HG02938 (cell line): ENCODE measurements around the gene HRH1.
"Not testable (repeated sequence)": the region's sequence is repeated elsewhere in the genome, so short reads cannot be mapped to it uniquely, and the experiment has no call there.

Experiments used
- ATAC-seq: cut with Tn5 transposase; IDR thresholded peaks from one replicate; pipeline ENCODE4 v1.9.1; 2021; ENCODE audit warnings: mild to moderate bottlenecking, moderate library complexity; ENCODE audit not compliant: unreplicated experiment

HRH1 gene

DNA sequence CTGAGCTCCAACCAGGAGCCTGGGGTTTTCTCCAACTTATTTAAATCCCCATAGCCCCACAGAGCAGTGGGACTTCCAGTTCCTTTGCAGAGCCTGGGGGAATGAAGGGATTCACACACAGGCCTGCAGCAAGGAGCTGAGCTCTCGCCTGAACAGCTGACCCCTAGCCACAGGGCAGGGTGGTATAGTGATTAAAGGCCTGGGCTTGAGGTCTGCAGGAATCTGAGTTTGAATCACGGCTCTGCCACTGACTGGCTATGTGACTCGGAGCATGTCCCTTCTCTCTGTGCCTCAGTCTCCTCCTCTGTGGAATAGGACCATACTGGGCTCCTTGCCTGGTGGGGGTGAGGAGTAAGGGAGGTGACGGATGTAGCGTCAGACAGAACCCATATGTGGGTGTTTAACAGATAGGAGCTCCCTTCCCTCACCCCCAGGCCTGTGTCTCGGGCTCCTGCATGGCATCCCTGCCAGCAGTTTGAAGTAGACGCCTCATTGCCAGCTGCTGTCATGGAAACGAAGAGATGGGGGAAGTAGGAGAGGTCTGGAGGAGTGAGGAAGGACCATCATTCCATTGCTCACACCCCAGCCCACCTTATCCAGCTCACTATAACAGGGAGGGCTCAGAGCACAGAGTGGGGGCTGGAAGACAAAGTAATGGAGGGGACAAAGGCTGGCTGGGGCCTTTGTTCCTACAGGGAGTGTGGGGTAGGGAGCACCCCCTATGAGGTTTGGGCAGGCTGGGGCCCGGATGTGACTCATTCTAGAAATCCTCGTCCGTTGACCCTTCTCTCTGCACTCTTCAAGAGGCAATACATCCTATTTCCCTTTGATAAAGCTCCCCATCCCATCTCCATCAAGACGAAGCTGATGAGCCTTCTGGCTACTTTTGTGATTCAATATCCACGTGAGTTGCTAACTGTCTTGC lies 14.8 kb downstream of the HRH1 start:
- ATAC-seq: no peak

DNA sequence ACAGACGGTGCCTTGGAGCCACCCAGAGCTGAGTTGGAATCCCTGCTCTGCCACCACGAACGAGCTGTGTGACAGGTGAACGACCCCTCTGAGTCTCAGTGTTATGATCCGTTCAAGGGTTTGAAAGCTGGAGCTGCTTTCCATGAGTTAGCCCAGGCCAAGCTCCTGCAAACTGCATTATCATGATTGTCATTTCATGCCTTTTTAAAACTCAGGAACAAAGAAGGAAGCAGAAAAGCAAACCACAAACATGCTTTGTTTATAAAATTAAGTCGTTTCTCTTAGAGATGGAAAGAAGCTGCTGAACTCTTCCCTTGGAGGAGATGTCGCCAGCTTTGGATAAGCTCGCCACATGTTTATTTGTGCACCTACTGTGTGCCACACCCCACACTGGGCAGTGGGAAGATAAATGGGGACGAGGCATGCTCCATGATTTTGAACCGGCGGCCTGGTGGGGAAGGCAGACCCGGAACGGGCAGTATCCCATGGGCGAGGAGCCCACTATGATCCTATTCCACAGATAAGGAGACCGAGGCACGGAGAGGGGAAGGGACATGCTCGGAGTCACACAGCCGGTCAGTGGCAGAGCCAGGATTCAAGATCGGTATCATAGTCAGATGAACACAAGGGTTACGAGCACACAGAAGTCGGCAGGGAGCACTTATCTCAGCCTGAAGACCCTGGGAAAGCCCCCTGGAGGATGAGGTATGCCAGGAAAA lies 15.9 kb downstream of the HRH1 start:
- no peak for ATAC-seq

DNA sequence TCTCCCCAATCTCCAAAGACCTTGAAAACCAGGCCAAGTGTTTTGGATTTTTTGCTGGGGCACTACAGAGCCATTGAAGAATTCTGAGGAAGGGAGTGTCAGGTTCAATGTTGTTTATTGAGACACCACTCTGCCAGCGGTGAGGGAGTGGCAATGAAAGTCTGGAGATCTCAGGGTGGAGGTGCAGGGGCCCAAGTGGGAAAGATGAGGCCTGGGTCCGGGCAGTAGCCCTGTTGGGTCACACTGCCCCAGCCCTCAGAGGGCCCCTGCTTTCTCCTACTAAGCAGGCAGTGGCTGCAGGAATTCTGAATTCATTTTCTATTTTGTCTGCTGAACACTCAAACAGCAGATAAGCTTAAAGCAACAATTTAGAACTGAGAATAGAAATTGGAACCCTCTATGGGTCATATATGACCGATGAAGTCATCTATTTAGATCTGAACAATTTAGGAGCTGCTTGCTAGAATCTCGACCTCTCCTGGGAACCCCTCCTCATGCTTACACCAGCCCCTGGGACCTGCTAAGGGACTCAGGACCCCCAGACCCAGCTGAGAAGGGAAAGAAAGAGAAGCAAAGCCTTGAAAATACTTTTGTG lies 17.9 kb downstream of the HRH1 start:
- ATAC-seq: no peak

DNA sequence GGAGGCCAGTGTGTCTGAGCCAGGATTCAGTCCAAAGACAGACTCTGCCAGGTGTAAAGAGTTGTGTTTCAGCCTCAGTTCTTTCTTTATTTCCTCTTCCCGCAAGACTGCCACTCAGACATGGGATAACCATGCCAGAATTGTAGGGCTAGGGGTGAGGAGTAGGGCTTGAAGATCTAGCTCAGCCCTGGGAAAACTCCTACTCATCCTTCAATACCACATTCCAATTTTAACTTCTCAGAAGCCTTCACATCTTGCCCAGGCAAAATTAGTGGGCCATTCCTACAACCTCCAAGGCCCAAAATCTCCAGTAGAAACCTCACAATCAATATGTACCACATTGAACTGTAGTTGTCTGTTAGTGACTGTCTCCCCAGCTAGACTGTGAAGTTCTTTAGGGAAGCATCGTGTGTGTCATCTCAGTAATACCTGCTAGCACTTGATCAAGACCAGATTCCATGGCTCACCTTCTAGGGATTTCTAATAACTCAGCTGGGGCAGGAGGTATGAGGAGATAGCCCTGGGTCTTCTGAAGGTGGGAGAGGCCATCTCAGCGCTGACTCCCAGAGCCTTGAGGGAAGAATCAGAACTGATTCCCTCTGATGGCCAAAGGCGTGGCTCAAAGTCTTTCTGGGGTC lies 19.7 kb downstream of the HRH1 start:
- ATAC-seq: no peak

DNA sequence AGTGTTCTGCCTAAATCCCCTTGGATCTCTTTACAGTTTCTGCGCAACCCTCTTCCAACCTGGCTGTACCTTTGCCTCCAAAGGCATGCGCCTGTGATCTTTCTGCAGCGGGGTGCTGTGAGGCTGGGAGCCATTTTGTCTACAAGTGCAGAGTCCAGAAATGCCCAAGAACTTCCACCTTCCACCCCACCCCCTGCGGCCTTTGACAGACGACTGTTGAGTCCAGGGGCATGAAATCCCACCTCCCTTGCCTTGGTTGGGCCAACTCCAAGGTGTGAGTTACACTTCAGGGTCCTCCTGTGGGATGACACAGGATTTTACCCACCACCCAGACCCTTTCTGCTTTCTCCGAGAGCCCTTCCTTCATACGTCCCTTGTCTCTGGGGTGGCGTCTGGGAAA lies 24.1 kb downstream of the HRH1 start:
- ATAC-seq: no peak

DNA sequence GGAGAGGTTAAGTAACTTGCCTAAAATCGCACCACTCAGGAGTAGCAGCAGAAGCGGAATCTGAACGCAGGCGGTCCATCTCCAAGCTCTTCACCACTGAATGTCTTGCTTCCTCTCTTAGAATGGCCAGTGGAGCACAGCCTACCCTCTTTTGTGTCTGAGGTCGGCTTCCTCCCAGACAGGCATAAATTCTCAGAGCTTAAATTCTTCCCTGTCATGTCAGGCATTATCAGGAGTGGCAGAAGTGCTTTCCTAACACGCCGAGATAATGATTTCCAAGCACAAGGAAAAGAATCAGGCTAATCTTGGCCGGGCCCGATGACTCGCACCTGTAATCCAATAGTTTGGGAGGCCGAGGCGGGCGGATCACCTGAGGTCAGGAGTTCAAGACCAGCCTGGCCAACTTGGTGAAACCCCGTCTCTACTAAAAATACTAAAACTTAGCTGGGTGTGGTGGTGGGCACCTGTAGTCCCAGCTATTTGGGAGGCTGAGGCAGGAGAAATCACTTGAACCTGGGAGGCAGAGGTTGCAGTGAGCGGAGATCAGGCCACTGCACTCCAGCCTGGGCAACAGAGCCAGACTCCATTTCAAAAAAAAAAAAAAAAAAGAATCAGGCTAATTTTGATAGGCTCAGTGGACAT lies 30.2 kb downstream of the HRH1 start:
- not testable (repeated sequence) for ATAC-seq

DNA sequence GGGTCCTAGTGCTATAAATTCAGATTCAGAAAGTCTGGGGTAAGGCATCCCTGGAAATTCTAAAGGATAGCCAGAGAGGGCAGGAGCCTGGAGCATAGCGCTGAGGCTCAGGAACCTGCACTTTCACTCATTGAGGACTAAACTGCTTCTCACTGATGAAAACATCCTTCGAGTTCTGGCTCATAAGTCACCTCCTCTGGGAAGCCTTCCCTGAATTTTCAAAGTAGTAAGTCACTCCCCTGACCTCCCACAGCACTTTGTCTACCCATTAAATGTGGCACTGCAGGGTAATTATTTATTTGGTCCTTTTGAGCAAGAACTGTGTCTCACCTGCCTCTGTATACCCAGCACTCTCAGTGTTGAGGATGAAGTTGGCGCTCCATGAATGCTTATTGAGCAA lies 30.9 kb downstream of the HRH1 start:
- ATAC-seq: no peak

DNA sequence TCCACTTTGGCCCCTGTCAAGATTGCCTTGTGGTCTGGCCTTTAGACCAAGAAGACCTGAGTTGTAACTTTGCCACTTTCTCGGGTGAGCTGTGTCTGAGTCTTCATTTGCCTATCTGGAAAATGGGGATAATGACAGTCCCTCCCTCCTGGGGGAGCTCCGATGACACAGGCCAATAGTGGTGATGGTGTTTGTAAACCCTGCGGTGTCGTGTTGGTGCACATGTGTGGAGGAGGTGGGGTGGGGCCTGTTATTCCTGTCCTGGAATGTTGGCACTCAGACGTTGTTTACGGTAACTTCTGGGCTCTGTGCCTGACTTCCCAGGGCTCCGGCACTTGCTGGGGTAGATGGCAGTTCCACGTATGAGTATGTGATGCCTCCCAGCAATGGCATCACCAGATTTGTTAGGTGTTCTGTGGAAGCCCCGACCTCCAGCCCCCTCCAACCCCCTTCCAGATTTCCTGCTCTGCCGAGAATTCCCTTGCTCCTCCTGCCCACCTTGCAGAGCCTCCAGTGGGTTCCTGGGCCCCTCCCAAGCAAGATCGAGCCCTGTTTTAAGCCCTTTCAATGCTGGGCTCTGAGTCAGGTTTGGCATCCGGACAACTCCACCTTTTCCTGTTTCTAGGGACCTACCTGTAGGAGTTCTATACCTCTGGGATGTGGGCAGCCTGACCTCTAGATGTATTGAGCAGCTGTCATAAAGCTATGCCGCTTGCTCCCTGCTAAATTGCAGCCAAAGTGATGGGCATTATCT lies 31.4 kb downstream of the HRH1 start:
- ATAC-seq: no peak

DNA sequence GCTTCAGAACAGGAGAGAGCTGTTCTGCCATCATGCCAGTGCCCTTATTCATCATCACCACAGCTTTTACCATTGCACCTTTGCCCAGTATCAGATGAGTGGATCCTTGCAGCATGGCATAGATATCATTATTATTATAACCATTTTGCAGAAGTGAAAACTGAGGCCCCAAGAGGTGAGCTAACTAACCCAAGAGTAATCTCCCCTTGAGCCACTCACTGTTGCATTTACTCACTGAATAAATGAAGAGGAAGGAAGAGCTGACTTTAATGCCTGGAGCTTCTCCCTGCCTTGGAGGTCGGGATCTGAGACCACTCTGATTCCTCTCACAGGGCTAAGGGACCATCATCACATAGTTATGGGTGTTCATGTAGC lies 32.0 kb downstream of the HRH1 start:
- no peak for ATAC-seq

DNA sequence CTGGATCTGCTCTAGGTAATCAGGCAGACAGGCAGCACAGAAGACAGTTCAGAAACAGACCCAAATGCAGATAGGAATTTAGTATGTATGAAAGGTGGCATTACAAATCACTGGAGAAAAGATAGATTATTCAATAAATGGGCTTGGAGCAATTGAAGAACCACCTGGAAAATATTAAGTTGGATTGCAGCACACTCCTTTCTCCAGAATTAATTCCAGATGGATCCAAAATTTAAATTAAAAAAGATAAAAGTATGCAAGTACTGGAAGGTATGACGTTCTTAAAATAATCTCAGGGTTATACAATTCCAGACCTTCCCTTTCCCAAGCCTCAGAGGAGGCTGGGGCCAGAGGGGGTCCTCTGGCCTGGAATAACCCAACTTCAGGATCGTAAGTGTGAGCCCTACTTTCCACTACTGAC lies 32.5 kb downstream of the HRH1 start:
- ATAC-seq: no peak

DNA sequence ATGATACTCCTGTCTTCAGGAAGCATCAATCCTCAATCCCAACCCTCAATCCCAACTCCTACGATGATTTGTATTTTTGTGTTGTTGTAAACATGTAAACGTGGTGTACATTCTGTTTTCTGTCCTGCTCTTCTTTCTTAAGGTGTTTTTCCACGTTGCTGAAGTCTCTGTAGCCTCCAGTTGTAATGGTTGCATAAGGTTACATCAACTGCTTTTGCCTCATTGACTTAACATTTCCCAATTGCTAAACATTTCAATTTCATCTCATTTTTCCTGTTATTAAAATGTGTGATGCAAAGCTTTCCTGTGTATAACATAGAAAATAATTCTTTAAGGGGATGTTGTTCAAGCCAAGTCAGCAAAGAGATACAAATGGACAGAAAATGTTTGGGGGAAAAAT lies 33.4 kb downstream of the HRH1 start:
- ATAC-seq: no peak

DNA sequence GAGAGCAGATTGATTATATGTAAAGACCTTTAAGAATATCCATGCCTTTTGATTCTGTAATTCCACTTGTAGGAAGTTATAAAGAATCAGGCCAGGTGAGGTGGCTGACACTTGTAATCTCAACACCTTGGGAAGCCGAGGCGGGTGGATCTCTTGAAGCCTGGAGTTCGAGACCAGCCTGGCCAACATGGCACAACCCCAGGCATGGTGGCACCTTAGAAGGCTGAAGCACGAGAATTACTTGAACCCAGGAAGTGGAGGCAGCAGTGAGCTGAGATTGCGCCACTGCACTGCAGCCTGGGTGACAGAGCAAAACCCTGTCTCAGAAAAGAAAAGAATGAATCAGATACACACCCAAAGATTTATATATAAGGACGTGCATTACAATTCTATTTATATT lies 33.9 kb downstream of the HRH1 start:
- no peak for ATAC-seq

DNA sequence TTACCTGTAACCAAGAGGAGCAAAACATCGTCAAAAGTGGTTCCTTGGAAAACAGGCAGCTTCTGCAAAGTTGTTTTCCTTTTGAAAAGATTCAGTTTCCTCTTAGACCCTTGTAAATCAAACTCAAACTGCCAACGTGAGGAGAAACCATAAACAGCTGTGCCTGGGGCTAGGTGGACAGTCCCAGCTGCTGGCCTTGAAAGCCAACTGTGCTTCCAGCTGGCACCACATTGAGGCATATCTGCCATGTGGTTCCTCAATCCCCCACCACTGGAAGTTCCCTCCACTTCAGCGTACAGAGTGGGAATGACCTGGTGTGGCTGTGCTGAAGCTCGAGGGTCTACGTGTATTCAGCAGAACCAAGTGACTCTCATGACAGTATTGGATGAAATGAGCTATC lies 40.9 kb downstream of the HRH1 start:
- no peak for ATAC-seq

DNA sequence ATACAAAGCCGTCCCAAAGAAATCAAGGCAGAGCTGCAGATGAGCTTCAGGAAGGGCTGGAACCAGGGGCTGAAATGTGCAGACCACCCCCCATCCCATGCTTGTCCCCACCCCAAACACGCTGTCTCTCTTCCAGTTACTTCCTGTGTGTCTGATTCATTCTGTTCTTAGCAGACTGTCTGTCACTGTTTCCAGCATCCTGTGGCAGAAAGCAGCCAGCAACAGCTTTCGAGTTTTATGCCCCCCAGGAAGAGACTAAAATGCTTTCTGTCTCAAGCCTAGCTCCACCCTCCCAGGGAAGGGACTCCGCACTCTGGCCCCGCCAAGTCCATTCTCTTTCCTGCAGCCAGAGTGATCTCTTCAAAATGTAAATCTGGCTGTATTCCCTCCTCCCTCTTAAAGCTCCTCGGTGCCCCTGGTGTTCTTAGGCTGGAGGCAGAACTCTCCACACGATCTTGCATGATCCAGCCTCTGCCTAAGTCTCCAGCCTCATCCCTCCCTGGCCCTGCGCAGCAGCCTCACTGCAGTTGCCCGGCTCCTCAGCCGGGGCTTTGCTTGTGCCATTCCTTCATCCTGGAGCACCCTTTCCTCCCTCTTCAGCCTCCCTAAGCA lies 41.5 kb downstream of the HRH1 start:
- ATAC-seq: no peak

DNA sequence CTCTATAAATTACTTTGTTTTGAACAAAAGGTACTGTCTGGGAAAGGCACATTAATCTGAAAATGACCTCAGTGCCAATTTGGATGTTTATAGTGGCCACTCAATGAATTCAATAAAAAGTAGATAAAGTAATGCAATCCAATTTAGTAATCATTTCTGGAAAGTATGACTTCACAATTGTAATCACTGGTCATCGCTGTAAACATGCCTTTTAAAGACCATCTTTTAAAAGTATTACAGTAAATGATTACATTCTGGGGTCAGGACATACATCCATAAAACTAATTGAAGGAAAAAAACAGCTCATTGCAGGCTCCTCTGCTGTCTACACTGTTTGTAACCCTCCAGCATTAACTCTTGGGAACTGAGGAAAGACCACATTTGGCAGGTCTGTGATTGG lies 43.2 kb downstream of the HRH1 start:
- no peak for ATAC-seq

DNA sequence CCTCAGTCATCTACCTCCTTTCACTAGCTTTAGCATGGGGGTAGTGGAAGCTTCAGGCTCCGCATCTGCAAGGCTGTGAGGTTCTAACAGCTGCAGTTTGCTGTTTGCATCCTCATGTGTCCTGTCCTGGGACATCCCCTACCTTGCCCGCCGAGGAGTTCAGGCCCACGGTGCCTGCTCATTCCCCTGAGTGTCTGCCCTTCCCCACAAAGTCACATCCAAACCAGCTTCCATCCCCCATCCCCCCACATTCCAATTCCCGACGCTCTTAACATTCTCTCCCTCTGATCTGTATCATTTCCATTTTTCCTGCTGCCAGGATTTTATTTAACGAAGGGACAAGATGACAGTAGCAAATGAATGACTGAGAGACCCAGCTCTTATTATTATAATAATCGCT lies 43.8 kb downstream of the HRH1 start:
- no peak for ATAC-seq

DNA sequence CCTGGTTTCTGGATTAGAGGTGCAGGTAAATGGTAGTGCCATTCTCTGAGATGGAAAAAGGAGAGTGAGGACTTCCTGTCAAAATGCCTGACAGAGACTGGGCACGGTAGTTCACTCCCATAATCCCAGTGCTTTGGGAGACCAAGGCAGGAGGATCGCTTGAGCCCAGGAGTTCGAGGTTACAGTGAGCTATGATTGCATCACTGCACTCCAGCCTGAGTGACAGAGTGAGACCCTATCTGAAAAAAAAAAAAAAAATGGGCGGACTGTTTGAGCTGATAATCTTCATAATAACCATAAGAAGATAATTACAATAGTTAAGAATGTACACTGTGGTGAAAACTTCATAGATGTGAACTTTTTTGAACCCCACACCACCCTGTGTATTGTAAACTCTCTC lies 44.2 kb downstream of the HRH1 start:
- no peak for ATAC-seq

DNA sequence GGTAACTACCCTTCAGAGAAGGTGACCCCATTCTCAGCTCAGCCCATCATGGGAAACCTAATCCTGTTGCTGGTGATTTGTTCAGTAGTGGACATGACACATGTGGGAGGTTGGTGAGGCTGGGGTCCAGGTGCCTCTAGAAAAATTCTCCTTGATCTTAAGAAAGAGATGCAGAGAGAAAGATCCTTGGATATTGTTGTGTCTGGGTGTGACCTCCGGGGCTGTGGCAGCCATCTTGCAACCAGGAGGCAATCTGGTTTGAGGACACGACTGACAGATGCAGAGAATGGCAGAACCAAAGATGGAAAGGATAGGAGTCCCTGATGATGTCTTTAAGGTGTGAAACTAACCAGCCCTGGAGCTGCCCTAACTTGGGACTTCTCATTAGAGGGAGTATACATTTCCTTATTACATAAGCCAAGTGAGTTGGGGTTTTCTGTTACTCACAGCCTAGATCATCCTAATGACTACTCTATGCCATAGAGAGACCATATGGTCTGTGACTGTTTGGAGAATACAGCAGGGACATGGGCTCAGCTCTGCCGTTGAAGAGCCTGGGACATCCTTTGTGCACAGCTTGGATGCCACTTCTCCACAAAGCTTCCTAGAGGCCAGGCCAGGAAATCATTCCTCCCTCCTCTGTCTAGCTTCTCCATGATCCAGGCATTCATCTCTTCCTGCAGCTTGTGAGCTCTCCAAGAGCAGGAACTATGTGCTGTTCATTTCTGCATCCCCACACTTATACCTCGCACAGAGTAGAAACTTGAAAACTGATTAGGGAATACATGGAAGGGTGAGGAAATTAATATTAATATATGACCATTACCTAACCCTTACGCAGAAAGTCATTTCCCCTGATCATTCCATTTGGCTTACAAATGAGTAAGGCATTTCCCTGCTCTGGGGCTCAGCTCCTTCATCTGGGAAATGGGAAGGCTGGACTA lies 45.9 kb downstream of the HRH1 start:
- ATAC-seq: no peak
